Upper lobe of left lung (tissue), 4 donors: Measurements from ENCODE around the gene LZTS2.

Source experiments
- POLR2A ChIP-seq, 4 donors: fragments of 450-650 bp; IDR thresholded peaks; one replicate each; pipeline ENCODE4 v1.5.1; 2016 to 2017; ENCODE audit warnings: antibody characterized with exemption in 4 of 4, mild to moderate bottlenecking in 2 of 4
- TF ChIP-seq, protein P1 (sequence below), 6 experiments: fragments of 450-650 bp in 4 of 6; fragments of 200-600 bp in 2 of 6; sonication (generic) in 2 of 6; IDR thresholded peaks; one replicate each; pipeline ENCODE4 v1.5.1; 2016 to 2019; ENCODE audit warnings: antibody characterized with exemption in 6 of 6

DNA sequence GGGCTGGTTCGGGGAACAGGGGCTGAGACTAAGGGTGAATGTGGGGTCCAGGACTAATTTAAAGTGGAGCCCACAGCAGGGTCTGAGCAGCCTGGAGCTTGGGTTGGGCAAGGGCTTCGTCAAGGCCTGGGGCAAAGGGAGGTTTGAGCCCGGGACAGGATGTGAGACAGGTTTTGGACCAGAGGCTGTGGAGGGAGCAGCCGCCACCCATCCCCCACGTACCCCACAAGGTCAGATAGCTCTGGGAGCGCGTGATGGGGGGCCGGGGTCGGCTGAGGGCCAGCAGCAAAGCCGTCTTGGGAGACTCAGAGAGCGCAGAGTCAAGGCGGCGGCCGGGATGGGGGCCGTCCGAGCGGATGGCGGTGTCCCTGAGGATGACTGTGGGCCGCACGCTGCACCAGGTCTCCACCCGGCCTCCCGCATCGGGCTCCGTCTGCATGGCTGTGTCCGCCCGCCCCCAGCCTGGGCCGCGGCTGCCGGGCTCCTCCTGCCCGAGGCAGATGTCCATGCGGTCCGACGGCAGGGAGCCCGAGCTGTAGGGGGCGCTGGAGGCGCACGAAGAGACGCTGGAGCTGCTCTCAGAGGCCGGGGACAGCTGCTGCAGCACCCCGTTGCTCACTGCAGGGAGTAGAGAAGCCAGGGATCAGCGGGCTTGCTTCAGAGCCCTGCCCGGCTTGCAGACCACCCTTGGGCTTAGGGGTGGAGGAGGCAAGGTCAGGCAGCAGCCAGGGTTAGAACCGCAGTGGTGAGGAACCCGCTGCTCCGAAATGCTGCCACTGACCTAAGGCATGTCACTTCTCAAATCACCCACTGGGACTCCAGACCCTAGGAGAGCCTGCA lies 19.2 kb downstream of the LZTS2 start:
- TF ChIP-seq, protein P1, sequence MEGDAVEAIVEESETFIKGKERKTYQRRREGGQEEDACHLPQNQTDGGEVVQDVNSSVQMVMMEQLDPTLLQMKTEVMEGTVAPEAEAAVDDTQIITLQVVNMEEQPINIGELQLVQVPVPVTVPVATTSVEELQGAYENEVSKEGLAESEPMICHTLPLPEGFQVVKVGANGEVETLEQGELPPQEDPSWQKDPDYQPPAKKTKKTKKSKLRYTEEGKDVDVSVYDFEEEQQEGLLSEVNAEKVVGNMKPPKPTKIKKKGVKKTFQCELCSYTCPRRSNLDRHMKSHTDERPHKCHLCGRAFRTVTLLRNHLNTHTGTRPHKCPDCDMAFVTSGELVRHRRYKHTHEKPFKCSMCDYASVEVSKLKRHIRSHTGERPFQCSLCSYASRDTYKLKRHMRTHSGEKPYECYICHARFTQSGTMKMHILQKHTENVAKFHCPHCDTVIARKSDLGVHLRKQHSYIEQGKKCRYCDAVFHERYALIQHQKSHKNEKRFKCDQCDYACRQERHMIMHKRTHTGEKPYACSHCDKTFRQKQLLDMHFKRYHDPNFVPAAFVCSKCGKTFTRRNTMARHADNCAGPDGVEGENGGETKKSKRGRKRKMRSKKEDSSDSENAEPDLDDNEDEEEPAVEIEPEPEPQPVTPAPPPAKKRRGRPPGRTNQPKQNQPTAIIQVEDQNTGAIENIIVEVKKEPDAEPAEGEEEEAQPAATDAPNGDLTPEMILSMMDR (IDR thresholded peaks at IDR 0.05) = peak; percentile 59 to 85 (median 80)
- TF ChIP-seq POLR2A (IDR thresholded peaks at IDR 0.05) = no peak
